ENCODE data around the gene MMRN2. TPM values are rescaled to one million over a fixed set of nuclear protein-coding genes. Genes with fewer than 3 reads are reported as not detected.
A peak's percentile ranks its signal among the peaks of the same experiment; 100 is the strongest.

Gene MMRN2
- total RNA-seq, 1 experiment from 2014 or later = 13.4 TPM

- CTCF ChIA-PET = no interaction called here
- intact Hi-C loops (cut with micrococcal nuclease; ENCODE audit: unreplicated experiment) = no loop called here
- no peaks in the 10 kb centered on the region for H3K27me3 ChIP-seq (ENCODE audit: insufficient read depth, low read depth)
These were observed 24.7 kb downstream of the MMRN2 start for GRCh38 chr10:86932674-86933073.

DNA sequence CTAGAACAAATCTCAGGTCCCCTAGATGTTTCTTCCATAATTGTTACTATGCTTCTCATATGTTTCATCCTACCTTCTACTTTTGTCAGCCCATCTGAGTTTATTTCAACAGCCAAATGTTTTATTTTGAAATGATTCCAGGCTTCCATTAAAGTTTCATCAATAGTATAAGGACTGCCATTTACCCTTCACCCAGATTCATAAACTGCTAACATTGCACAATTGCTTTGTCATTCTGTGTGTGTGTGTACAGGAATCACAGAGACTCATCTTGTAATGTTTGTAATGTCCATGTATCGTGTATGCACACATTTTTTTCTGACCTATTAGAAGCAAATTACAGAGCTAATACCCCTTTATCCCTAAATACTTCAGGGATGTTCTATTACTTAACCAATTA, 25.5 kb downstream of the MMRN2 start:
- CTCF ChIA-PET = no interaction called here

More at GRCh38 chr10:86932674-86933073, 24.7 kb downstream of the MMRN2 start:
- POLR2A ChIA-PET (ENCODE audit: unreplicated experiment) = no interaction called here
- H3F3A ChIP-seq (ENCODE audit: insufficient read depth, low read depth) = peaks cover 4% of the 10 kb centered on the region; the same call in 1 of the 2 replicates
- no peak overlapping the region for H3K4me3 ChIP-seq
- H3K36me3 ChIP-seq (ENCODE audit: low read depth) = 0 out of 2 replicates have a peak, but pooled peaks cover 3% of the 10 kb centered on the region
- no peak for DNase-seq
- no peaks in the 10 kb centered on the region for H3K9me3 ChIP-seq (ENCODE audit: insufficient read depth, low read depth)
- no peak overlapping the region for H3K27ac ChIP-seq
- H3K4me2 ChIP-seq = no peak overlapping the region
- no peaks in the 10 kb centered on the region for H3K79me2 ChIP-seq (ENCODE audit: low read depth)
- no peaks in the 10 kb centered on the region for H4K20me1 ChIP-seq (ENCODE audit: insufficient read depth)
- H3K4me1 ChIP-seq (replicated peaks; ENCODE audit: insufficient read depth) = peaks cover 18% of the 10 kb centered on the region
- TF ChIP-seq EZH2 (IDR thresholded peaks at IDR 0.05; ENCODE audit: low read depth) = no peak
- no peak for TF ChIP-seq CTCF (conservative IDR thresholded peaks at IDR 0.05)
- H3K9me2 ChIP-seq (ENCODE audit: insufficient read depth) = no peaks in the 10 kb centered on the region
- no TSS peak for BruUV-seq (replicated peaks)
- H2AFZ ChIP-seq = no peak overlapping the region

GRCh38 chr10:86929468-86930380, 27.7 kb downstream of the MMRN2 start:
- no peak overlapping the region for H3K4me2 ChIP-seq
- intact Hi-C loops (cut with micrococcal nuclease; ENCODE audit: unreplicated experiment) = no loop called here
- no peak overlapping the region for H2AFZ ChIP-seq
- no peak overlapping the region for H3K27ac ChIP-seq
- no peaks in the 10 kb centered on the region for H4K20me1 ChIP-seq (ENCODE audit: insufficient read depth)
- BruUV-seq (replicated peaks) = no TSS peak
- peaks cover 4% of the 10 kb centered on the region; the same call in 1 of the 2 replicates for H3F3A ChIP-seq (ENCODE audit: insufficient read depth, low read depth)
- ChIA-PET POLR2A (ENCODE audit: unreplicated experiment) (no interaction called here), CTCF (no interaction called here)
- H3K4me1 ChIP-seq (replicated peaks; ENCODE audit: insufficient read depth) = peaks cover 18% of the 10 kb centered on the region
- H3K9me3 ChIP-seq (ENCODE audit: insufficient read depth, low read depth) = no peaks in the 10 kb centered on the region
- no peaks in the 10 kb centered on the region for H3K27me3 ChIP-seq (ENCODE audit: insufficient read depth, low read depth)
- no peak for DNase-seq
- no peaks in the 10 kb centered on the region for H3K79me2 ChIP-seq (ENCODE audit: low read depth)
- H3K36me3 ChIP-seq (ENCODE audit: low read depth) = 0 out of 2 replicates have a peak, but pooled peaks cover 3% of the 10 kb centered on the region
- H3K9me2 ChIP-seq (ENCODE audit: insufficient read depth) = no peaks in the 10 kb centered on the region
- no peak overlapping the region for H3K4me3 ChIP-seq
- no peak for TF ChIP-seq EZH2 (IDR thresholded peaks at IDR 0.05; ENCODE audit: low read depth)
- no peak for TF ChIP-seq CTCF (conservative IDR thresholded peaks at IDR 0.05)

More for the DNA sequence above, 25.5 kb downstream of the MMRN2 start:
- peak overlapping the region; percentile 16; the same call in 1 of the 2 replicates for H3K27ac ChIP-seq
- H3K27me3 ChIP-seq (ENCODE audit: insufficient read depth, low read depth) = no peaks in the 10 kb centered on the region
- no peak for DNase-seq
- H3K9me3 ChIP-seq (ENCODE audit: insufficient read depth, low read depth) = no peaks in the 10 kb centered on the region
- BruUV-seq (replicated peaks) = no TSS peak
- TF ChIP-seq CTCF (conservative IDR thresholded peaks at IDR 0.05) (no peak), EZH2 (IDR thresholded peaks at IDR 0.05; ENCODE audit: low read depth) (no peak)
- POLR2A ChIA-PET (ENCODE audit: unreplicated experiment) = no interaction called here
- no peak overlapping the region for H3K4me3 ChIP-seq
- peaks cover 4% of the 10 kb centered on the region; the same call in 1 of the 2 replicates for H3F3A ChIP-seq (ENCODE audit: insufficient read depth, low read depth)
- no peaks in the 10 kb centered on the region for H3K79me2 ChIP-seq (ENCODE audit: low read depth)
- no peak overlapping the region for H2AFZ ChIP-seq
- intact Hi-C loops (cut with micrococcal nuclease; ENCODE audit: unreplicated experiment) = no loop called here
- peak overlapping the region; percentile 23; the same call in 1 of the 2 replicates for H3K4me2 ChIP-seq
- H4K20me1 ChIP-seq (ENCODE audit: insufficient read depth) = no peaks in the 10 kb centered on the region
- H3K4me1 ChIP-seq (replicated peaks; ENCODE audit: insufficient read depth) = peaks cover 18% of the 10 kb centered on the region
- no peaks in the 10 kb centered on the region for H3K9me2 ChIP-seq (ENCODE audit: insufficient read depth)
- H3K36me3 ChIP-seq (ENCODE audit: low read depth) = 0 out of 2 replicates have a peak, but pooled peaks cover 3% of the 10 kb centered on the region

All from PC-9 (cell line).